D721Med (cell line): Measurements from ENCODE around the gene NET1.
"Not testable (repeated sequence)": the region's sequence is repeated elsewhere in the genome, so short reads cannot be mapped to it uniquely, and the experiment has no call there.

Experiments used
- DNase-seq: peaks from one replicate; pipeline ENCODE4 v3.0.0; 2011; ENCODE audit warnings: low spot score; ENCODE audit not compliant: insufficient read length
- FAIRE-seq: peaks from 2 replicates; lab custom pipeline; 2011; peaks lifted over from hg19 to GRCh38; lab: Jason Lieb, UNC
- TF ChIP-seq, protein P1 (sequence below): IDR thresholded peaks from 2 replicates; pipeline ENCODE4 v1.5.1; 2012; ENCODE audit warnings: mild to moderate bottlenecking, control low read depth; ENCODE audit not compliant: insufficient read depth; ENCODE audit errors: missing control alignments

The NET1 gene

DNA sequence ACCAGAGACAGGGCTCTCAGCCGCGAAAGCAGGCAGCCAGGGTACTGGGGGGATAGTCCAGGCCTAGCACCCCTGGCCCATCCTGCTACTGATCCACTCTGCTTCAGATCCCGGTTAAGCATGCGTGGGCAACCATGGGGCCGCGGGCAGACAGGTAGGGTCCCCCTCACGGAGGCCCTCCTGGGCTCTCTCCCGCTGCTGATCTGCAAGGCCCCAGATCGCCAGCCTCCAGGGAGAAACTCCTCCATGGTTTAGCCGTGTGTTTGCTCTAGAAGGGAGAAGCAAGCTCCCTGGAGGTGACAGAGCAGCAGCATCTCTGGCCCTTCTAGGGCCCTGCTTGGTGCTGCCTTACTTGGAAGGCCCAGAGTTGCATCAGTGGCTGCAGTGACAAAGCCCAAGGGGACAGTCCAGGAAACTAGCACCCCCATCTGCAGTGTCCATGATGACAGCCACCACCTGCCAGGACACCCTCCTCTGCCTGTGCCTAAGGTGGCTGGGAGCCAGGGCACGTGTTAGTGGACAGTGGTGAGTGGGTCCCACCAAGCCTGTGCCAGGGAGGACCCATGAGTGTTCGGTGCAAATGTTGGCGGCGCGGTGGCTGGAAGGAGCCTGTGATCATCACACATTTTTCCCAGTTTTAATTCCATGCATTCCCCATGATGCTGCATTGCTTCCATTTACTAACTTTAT, 57.9 kb downstream of the NET1 start:
- DNase-seq (no peak), FAIRE-seq (no peak)
- TF ChIP-seq, protein P1, sequence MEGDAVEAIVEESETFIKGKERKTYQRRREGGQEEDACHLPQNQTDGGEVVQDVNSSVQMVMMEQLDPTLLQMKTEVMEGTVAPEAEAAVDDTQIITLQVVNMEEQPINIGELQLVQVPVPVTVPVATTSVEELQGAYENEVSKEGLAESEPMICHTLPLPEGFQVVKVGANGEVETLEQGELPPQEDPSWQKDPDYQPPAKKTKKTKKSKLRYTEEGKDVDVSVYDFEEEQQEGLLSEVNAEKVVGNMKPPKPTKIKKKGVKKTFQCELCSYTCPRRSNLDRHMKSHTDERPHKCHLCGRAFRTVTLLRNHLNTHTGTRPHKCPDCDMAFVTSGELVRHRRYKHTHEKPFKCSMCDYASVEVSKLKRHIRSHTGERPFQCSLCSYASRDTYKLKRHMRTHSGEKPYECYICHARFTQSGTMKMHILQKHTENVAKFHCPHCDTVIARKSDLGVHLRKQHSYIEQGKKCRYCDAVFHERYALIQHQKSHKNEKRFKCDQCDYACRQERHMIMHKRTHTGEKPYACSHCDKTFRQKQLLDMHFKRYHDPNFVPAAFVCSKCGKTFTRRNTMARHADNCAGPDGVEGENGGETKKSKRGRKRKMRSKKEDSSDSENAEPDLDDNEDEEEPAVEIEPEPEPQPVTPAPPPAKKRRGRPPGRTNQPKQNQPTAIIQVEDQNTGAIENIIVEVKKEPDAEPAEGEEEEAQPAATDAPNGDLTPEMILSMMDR: no peak

DNA sequence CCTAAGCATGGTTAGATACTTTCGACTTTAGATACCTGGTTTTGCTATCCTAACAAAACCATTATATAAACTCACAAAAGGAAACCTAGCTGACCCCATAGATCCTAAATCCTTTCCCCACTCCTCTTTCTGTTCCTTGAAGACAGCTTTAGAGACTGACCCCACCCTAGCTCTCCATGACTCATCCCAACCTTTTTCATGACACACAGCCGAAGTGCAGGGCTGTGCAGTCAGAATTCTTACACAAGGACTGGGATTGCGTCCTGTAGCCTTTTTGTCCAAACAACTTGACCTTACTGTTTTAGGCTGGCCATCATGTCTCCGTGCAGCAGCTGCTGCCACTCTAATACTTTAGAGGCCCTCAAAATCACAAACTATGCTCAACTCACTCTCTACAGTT, 62.3 kb downstream of the NET1 start:
- not testable (repeated sequence) for DNase-seq, FAIRE-seq

DNA sequence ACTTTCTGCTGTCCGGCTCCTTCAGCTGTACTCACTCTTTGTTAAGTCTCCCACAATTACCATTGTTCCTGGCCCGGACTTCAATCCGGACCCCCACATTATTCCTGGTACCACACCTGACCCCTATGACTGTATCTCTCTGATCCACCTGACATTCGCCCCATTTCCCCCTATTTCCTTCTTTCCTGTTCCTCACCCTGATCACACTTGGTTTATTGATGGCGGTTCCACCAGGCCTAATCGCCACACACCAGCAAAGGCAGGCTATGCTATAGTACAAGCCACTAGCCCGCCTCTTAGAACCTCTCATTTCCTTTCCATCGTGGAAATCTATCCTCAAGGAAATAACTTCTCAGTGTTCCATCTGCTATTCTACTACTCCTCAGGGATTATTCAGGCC, 62.7 kb downstream of the NET1 start:
- DNase-seq, FAIRE-seq: not testable (repeated sequence)

DNA sequence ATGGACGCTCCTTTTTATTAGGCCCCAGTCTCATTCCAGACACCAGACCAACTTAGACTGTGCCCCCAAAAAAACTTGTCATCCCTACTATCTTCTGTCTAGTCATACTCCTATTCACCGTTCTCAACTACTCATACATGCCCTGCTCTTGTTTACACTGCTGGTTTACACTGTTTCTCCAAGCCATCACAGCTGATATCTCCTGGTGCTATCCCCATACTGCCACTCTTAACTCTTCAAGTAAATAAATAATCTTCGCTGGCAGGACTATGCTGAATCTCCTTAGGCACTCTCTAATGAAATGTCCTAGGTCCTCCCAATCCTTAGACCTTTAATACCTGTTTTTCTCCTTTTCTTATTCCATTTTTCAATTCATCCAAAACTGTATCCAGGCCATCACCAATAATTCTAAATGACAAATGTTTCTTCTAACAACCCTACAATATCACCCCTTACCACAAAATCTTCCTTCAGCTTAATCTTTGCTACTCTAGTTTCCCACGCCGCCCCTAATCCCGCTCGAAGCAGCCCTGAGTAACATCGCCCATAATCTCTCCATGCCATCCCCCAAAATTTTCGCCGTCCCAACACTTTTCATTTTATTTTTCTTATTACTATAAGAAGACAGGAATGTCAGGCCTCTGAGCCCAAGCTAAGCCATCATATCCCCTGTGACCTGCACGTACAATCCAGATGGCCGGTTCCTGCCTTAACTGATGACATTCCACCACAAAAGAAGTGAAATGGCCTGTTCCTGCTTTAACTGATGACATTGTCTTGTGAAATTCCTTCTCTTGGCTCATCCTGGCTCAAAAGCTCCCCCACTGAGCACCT, 63.8 kb downstream of the NET1 start:
- not testable (repeated sequence) for DNase-seq, FAIRE-seq

DNA sequence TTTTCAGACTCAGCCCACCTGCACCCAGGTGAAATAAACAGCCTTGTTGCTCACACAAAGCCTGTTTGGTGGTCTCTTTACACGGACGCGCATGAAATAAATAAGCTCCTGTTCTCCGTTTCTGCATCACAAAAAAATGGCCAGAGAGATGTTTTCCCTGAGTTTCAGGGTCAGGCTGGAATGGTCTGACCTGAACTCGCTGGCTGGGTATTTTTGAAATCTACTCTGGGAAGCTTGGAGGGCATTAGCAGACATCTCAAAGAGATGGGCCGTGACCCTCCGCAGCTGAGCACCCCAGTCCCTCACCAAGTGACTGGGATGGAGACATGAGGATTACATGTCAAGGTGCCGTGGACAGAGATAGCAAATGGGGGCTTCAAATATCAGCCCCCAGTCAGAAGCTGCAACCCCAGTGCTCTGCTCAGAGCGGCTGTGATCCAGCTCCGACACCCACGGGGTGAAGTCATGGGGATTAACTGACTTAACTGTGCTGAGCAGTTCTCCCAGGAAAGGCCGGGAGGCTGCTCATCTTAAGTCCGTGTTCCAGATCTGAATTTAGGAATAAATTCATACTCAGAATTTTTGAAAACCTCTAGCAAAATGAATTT, 64.7 kb downstream of the NET1 start:
- TF ChIP-seq, protein P1: no peak
- DNase-seq (no peak), FAIRE-seq (no peak)

DNA sequence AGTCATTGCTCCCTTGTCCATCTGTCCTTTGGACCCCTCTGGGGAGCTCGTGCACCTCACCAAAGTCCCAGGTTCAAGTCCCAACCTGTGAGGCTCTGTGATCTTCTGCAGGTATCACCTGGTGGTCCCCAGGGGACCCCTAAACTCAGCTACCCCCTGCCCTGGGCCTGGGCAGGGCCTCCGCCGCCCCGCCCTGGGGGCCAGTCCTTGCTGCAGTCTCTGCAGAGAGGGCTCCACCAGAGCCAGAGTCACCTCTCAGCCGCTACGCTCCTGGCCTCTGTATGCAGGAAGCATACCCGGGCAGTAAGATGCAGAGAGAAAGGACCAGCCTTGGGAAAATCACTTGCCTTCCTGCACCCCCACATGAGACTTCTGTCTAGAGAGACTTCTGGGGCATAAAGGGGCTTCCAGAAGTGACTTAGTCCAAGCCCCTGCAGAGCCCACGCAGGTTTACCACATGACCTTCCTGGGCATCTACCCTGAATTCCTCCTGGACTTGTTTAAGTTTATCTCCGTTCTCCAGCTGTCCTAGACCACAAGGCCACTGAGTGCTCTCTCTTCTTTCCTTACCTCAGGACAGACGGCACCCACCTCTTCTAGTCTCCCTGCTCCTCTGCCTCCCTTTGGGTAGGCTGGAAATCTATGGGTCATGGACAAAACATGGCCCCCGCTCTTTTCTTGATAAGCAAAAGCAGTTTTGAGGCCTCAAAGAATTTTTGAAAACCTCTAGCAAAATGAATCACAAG, 65.8 kb downstream of the NET1 start:
- TF ChIP-seq, protein P1: no peak
- no peak for DNase-seq
- FAIRE-seq: no peak

DNA sequence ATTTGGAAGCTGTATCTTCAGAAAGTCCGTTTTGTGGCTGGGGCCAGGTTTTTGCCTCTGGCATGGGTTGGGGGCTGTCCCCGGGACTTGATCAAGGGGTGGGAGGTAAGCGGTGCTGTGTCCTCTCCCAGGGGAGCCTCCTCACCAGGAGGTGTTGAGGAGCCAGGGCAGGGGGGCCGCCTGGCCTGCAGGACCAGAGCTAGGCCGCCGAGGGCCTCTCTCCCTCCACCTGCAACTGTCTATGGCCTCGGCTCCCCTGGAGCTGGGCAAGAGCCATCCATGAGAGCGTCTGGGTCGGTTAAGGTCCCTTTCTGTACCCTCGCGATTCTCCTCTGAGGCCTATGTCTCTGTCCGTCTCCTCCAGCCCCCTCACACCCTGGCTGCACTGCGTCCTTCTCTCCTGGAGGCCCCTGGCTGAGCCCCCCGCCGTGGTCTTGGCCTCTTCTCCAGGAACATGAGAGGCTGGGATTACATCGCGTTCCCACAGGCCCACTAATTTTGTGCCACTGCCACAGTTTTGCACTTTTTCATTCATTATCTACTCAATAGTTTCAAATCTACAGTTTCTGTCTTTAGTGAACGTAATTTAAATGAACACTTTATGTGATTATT, 66.4 kb downstream of the NET1 start:
- DNase-seq: no peak
- TF ChIP-seq, protein P1: no peak
- FAIRE-seq: no peak

DNA sequence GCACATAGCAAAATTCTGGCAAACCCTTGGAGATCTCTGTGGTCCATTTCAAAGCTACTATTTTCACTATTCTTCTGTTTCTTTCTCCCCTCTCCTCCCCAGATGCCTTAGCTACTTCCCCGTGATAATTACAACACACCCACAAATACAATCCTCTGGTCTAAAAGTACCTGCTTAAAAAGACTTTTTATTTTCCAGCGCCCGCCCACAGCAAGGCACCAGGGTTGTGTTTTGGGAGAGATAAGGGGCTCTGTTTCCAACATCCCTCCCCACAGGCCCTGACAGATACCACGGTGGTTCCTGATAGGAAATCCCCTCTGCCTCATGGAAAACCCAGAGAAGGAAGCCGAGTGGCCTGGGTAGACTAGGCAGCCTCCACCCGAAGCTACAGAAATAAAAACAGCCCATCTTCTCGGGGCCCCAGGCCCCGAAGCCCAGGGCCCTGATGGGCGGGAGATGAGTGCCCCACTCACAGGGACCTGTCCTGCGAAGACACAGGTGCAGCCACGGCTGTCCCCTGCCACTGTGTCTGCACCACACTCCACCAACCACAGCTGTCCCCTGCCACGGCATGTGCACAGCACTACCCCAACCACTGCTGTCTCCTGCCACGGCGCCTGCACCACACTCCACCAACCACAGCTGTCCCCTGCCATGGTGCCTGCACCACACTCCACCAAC, 67.3 kb downstream of the NET1 start:
- TF ChIP-seq, protein P1: no peak
- DNase-seq (no peak), FAIRE-seq (no peak)
